Hematopoietic multipotent progenitor cell treated with erythropoietin and hydrocortisone succinate and interleukin-3 and kit ligand, for 8 days (in vitro differentiated cells): ENCODE results near the gene C2orf80.
"Not testable (repeated sequence)": the region's sequence is repeated elsewhere in the genome, so short reads cannot be mapped to it uniquely, and the experiment has no call there.

Experiments used
- DNase-seq: peaks from one replicate; pipeline ENCODE4 v3.0.0-alpha.2; 2015

The C2orf80 gene

GRCh38 chr2:208130712-208131110 is 59.1 kb downstream of the C2orf80 start:
- no peak for DNase-seq

- no peak for DNase-seq
Observed at GRCh38 chr2:208129744-208130711, 59.8 kb downstream of the C2orf80 start, which contains the start of gene CRYGC. TSS of gene CRYGC (minus strand) at chr2:208129828. CDS start at chr2:208129792, 36 bp downstream.

GRCh38 chr2:208128136-208128535 is 61.7 kb downstream of the C2orf80 start:
- no peak for DNase-seq

- no peak for DNase-seq
Observed at GRCh38 chr2:208127090-208127489, 62.7 kb downstream of the C2orf80 start.

GRCh38 chr2:208125251-208125650 is 64.6 kb downstream of the C2orf80 start:
- no peak for DNase-seq

- DNase-seq = not testable (repeated sequence)
Observed at GRCh38 chr2:208124013-208124715, 65.7 kb downstream of the C2orf80 start, which contains the start of gene CRYGD. TSS of gene CRYGD (minus strand) at chr2:208124524. CDS start at chr2:208124473, 51 bp downstream.

GRCh38 chr2:208122248-208122647 is 67.6 kb downstream of the C2orf80 start:
- DNase-seq = no peak

GRCh38 chr2:208118918-208119317 is 70.9 kb downstream of the C2orf80 start:
- no peak for DNase-seq

GRCh38 chr2:208117390-208117789 is 72.4 kb downstream of the C2orf80 start:
- not testable (repeated sequence) for DNase-seq
